ENCODE data around the gene ZNF423.
"Not testable (repeated sequence)": the region's sequence is repeated elsewhere in the genome, so short reads cannot be mapped to it uniquely, and the experiment has no call there.

ZNF423 gene

DNA sequence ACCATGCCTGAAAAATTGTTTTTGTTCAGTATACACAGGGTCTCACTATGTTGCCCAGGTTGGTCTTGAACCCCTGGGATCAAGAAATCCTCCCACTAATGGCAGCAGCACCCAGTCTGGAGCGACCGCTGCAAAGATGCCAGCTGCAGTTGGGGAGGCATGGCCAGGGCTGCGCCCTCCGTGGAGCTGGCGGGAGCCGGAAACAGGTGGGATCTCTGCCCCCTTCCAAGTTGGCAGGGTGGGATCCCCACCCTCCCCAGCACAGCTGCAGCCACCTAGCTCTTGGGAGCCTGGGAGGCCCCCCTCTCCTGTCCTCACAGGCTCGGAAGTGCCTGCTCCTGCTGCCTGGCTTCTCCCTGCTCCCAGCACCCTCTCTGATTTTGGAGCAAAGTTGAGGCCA is 176.8 kb downstream of the ZNF423 start:
- TF ChIP-seq PAX5 (IDR thresholded peaks at IDR 0.05; ENCODE audit: insufficient read depth, low read length, severe bottlenecking): no peak

GRCh38 chr16:49677661-49678060 is 178.3 kb downstream of the ZNF423 start:
- not testable (repeated sequence) for DNase-seq (ENCODE audit: insufficient read length, low spot score); FAIRE-seq

More for the DNA sequence above, 176.8 kb downstream of the ZNF423 start:
- no peak for FAIRE-seq
- DNase-seq (ENCODE audit: insufficient read length, low spot score): no peak

GRCh38 chr16:49675413-49675812 is 180.5 kb downstream of the ZNF423 start:
- DNase-seq (ENCODE audit: insufficient read length, low spot score) (no peak), FAIRE-seq (no peak)
- TF ChIP-seq PAX5 (IDR thresholded peaks at IDR 0.05; ENCODE audit: insufficient read depth, low read length, severe bottlenecking) (no peak), POLR2A (IDR thresholded peaks at IDR 0.05; ENCODE audit: low read depth, low read length) (no peak), POU2F2 (IDR thresholded peaks at IDR 0.05; ENCODE audit: low read depth, low read length) (no peak), TAF1 (IDR thresholded peaks at IDR 0.05; ENCODE audit: low read depth, low read length) (no peak), POLR2AphosphoS5 (IDR thresholded peaks at IDR 0.05; ENCODE audit: low read depth, low read length) (no peak), SPI1 (IDR thresholded peaks at IDR 0.05; ENCODE audit: low read depth, low read length) (no peak)

GRCh38 chr16:49674990-49675389 is 180.9 kb downstream of the ZNF423 start:
- TF ChIP-seq TAF1 (IDR thresholded peaks at IDR 0.05; ENCODE audit: low read depth, low read length) (no peak), SPI1 (IDR thresholded peaks at IDR 0.05; ENCODE audit: low read depth, low read length) (no peak)
- no peak for FAIRE-seq
- DNase-seq (ENCODE audit: insufficient read length, low spot score): no peak

- DNase-seq (ENCODE audit: insufficient read length, low spot score) (no peak), FAIRE-seq (no peak)
- no peak for TF ChIP-seq SPI1 (IDR thresholded peaks at IDR 0.05; ENCODE audit: low read depth, low read length)
- no peak for TF ChIP-seq TAF1 (IDR thresholded peaks at IDR 0.05; ENCODE audit: low read depth, low read length)
- TF ChIP-seq POU2F2 (IDR thresholded peaks at IDR 0.05; ENCODE audit: low read depth, low read length): no peak
- TF ChIP-seq POLR2A (IDR thresholded peaks at IDR 0.05; ENCODE audit: low read depth, low read length): no peak
- TF ChIP-seq PAX5 (IDR thresholded peaks at IDR 0.05; ENCODE audit: insufficient read depth, low read length, severe bottlenecking): no peak
- TF ChIP-seq POLR2AphosphoS5 (IDR thresholded peaks at IDR 0.05; ENCODE audit: low read depth, low read length): no peak
These were observed 181.5 kb downstream of the ZNF423 start for GRCh38 chr16:49674351-49674851.

GRCh38 chr16:49673442-49673841 is 182.5 kb downstream of the ZNF423 start:
- FAIRE-seq: no peak
- TF ChIP-seq TAF1 (IDR thresholded peaks at IDR 0.05; ENCODE audit: low read depth, low read length) (no peak), POU2F2 (IDR thresholded peaks at IDR 0.05; ENCODE audit: low read depth, low read length) (no peak), PAX5 (IDR thresholded peaks at IDR 0.05; ENCODE audit: insufficient read depth, low read length, severe bottlenecking) (no peak)
- DNase-seq (ENCODE audit: insufficient read length, low spot score): no peak

DNA sequence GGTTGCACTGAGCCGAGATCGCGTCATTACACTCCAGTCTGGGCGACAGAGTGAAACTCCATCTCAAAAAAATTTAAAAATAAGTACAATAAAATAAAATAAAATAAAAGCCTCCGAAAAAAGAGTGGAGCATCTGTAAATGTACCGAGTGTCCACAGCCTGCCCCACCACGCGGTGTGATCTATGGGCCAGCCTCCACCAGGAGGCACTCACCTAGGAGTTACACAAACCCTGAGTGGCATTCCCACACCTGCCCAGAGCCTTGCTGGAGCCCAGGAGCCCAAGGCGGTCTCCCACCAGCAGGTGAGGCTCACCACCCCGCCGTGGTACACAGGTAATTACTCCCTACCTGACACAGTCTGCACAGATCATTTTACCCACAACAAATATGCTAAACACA is 183.2 kb downstream of the ZNF423 start:
- no peak for TF ChIP-seq POU2F2 (IDR thresholded peaks at IDR 0.05; ENCODE audit: low read depth, low read length)
- TF ChIP-seq SPI1 (IDR thresholded peaks at IDR 0.05; ENCODE audit: low read depth, low read length): no peak
- no peak for TF ChIP-seq PAX5 (IDR thresholded peaks at IDR 0.05; ENCODE audit: insufficient read depth, low read length, severe bottlenecking)
- TF ChIP-seq POLR2AphosphoS5 (IDR thresholded peaks at IDR 0.05; ENCODE audit: low read depth, low read length): no peak
- no peak for TF ChIP-seq TAF1 (IDR thresholded peaks at IDR 0.05; ENCODE audit: low read depth, low read length)
- no peak for TF ChIP-seq POLR2A (IDR thresholded peaks at IDR 0.05; ENCODE audit: low read depth, low read length)
- no peak for FAIRE-seq
- DNase-seq (ENCODE audit: insufficient read length, low spot score): no peak

DNA sequence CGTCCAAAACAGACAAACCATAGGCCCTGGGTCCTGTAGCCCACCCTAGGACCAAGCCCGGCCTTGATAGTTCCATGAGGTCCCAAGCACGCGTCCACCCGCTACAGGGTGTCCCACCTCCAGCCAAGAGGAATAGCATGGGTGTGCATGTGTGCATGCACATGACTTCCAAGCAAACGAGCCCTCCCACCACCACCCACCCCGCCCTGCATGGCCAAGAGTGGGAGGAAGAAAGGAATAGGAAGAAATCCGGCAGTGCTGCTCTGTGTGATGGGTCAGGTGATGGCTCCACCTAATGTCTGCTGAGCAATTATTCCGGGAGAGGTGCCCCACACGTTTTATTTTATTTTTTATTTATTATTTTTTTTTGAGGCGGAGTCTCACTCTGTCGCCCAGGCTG is 184.6 kb downstream of the ZNF423 start:
- TF ChIP-seq POLR2AphosphoS5 (IDR thresholded peaks at IDR 0.05; ENCODE audit: low read depth, low read length) (no peak), PAX5 (IDR thresholded peaks at IDR 0.05; ENCODE audit: insufficient read depth, low read length, severe bottlenecking) (no peak), SPI1 (IDR thresholded peaks at IDR 0.05; ENCODE audit: low read depth, low read length) (no peak), POU2F2 (IDR thresholded peaks at IDR 0.05; ENCODE audit: low read depth, low read length) (no peak), POLR2A (IDR thresholded peaks at IDR 0.05; ENCODE audit: low read depth, low read length) (no peak), TAF1 (IDR thresholded peaks at IDR 0.05; ENCODE audit: low read depth, low read length) (no peak)
- no peak for FAIRE-seq
- DNase-seq (ENCODE audit: insufficient read length, low spot score): no peak

DNA sequence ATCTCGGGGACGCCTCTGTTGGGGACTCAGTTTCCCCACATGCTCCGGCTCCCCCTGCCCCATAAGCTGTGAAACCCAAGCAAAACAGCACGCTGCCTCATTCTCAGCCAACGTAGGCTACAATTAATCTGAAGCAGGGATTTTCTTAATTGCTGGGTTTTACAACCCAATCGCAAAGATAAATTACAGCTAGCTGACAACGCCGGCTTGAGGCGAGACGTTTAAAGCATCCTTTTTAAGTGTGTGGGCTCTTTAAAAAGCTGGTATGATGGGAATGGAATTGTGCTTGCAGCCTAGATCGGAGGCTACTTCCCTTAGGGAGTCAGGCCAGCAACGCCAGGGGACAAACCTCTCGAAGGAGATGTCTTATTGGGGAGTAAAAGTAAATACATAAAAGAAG is 185.3 kb downstream of the ZNF423 start:
- no peak for DNase-seq (ENCODE audit: insufficient read length, low spot score)
- TF ChIP-seq POU2F2 (IDR thresholded peaks at IDR 0.05; ENCODE audit: low read depth, low read length) (no peak), POLR2A (IDR thresholded peaks at IDR 0.05; ENCODE audit: low read depth, low read length) (no peak), SPI1 (IDR thresholded peaks at IDR 0.05; ENCODE audit: low read depth, low read length) (no peak), POLR2AphosphoS5 (IDR thresholded peaks at IDR 0.05; ENCODE audit: low read depth, low read length) (no peak), PAX5 (IDR thresholded peaks at IDR 0.05; ENCODE audit: insufficient read depth, low read length, severe bottlenecking) (no peak), TAF1 (IDR thresholded peaks at IDR 0.05; ENCODE audit: low read depth, low read length) (no peak)
- no peak for FAIRE-seq

- TF ChIP-seq TAF1 (IDR thresholded peaks at IDR 0.05; ENCODE audit: low read depth, low read length) (no peak), POLR2AphosphoS5 (IDR thresholded peaks at IDR 0.05; ENCODE audit: low read depth, low read length) (no peak)
- no peak for FAIRE-seq
- no peak for DNase-seq (ENCODE audit: insufficient read length, low spot score)
These were observed 190.3 kb downstream of the ZNF423 start for GRCh38 chr16:49665482-49666230.

All from GM12891 (cell line).